Progenitor cell of endocrine pancreas (in vitro differentiated cells): ENCODE data around the gene STPG4. TPM values are rescaled to one million over a fixed set of nuclear protein-coding genes. Genes with fewer than 3 reads are reported as not detected.

Source experiments
- DNase-seq: peaks from one replicate; pipeline ENCODE4 v3.0.0; 2021; ENCODE audit warnings: low spot score; ENCODE audit not compliant: unreplicated experiment
- H3K27ac Mint-ChIP-seq: 2 replicates; pipeline ENCODE4 v1.8.0; 2021; ENCODE audit warnings: mild to moderate bottlenecking, moderate library complexity, mixed read lengths
- H3K27me3 Mint-ChIP-seq: 2 replicates; pipeline ENCODE4 v1.8.0; 2021; ENCODE audit warnings: mixed read lengths
- H3K36me3 Mint-ChIP-seq: 2 replicates; pipeline ENCODE4 v1.8.0; 2022; ENCODE audit warnings: mixed read lengths; ENCODE audit not compliant: insufficient read depth
- H3K4me1 Mint-ChIP-seq: 2 replicates; pipeline ENCODE4 v1.8.0; 2021; ENCODE audit warnings: low read depth, mixed read lengths
- H3K4me3 Mint-ChIP-seq: 2 replicates; pipeline ENCODE4 v1.8.0; 2021; ENCODE audit warnings: low read depth, mild to moderate bottlenecking, moderate library complexity, mixed read lengths
- H3K9me3 Mint-ChIP-seq: 2 replicates; pipeline ENCODE4 v1.8.0; 2021; ENCODE audit warnings: low read depth, mixed read lengths
- CTCF ChIP-seq: fragments of 200-600 bp; sonication (generic); IDR thresholded peaks from one replicate; pipeline ENCODE4 v1.5.0; 2021; ENCODE audit warnings: antibody characterized with exemption, mild to moderate bottlenecking; ENCODE audit not compliant: unreplicated experiment
- total RNA-seq: library from RNA; stranded (reverse); gene quantifications from 2 replicates; pipeline ENCODE4 v1.2.1, GENCODE V29; 2021

Gene STPG4
- total RNA-seq, 1 donor from 2014 or later, result 0.34 TPM

- no peak for TF ChIP-seq CTCF
- H3K4me3 Mint-ChIP-seq, result no peak overlapping the region
- H3K27me3 Mint-ChIP-seq, result peaks cover 15% of the 10 kb centered on the region
- H3K36me3 Mint-ChIP-seq, result no peaks in the 10 kb centered on the region
- H3K27ac Mint-ChIP-seq, result no peak overlapping the region
- DNase-seq, result no peak
- no peaks in the 10 kb centered on the region for H3K9me3 Mint-ChIP-seq
- peaks cover 23% of the 10 kb centered on the region for H3K4me1 Mint-ChIP-seq
Observed at GRCh38 chr2:47087051-47087450, 68.1 kb downstream of the STPG4 start.

DNA sequence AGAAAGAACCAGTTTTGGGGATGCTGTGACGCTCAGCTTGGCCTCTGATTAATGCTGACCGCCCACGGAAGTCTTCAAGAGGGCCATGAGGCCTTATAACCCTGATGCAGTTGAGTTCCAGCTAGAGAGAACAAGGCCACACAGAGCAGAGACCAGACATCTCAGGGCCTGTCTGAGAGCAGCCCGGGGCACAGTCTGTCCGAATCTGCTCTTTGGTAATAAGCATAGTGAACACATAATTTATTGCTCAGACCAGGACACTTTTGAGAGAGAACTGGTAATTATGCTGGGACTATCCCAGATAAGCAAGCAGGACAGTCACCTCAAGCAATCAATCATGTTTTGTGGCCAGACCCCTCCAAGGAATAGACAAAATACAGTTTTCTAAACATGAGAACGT, 68.5 kb downstream of the STPG4 start:
- Mint-ChIP-seq H3K9me3 (no peaks in the 10 kb centered on the region), H3K27ac (no peak overlapping the region), H3K36me3 (no peaks in the 10 kb centered on the region), H3K4me3 (no peak overlapping the region), H3K4me1 (peaks cover 23% of the 10 kb centered on the region), H3K27me3 (peaks cover 15% of the 10 kb centered on the region)
- no peak for TF ChIP-seq CTCF
- no peak for DNase-seq

GRCh38 chr2:47086054-47086471, 69.0 kb downstream of the STPG4 start:
- Mint-ChIP-seq H3K9me3 (no peaks in the 10 kb centered on the region), H3K36me3 (no peaks in the 10 kb centered on the region), H3K4me3 (no peak overlapping the region), H3K27ac (no peak overlapping the region), H3K4me1 (peaks cover 23% of the 10 kb centered on the region), H3K27me3 (peaks cover 15% of the 10 kb centered on the region)
- TF ChIP-seq CTCF, result no peak
- DNase-seq, result no peak

GRCh38 chr2:47083886-47084687, 71.0 kb downstream of the STPG4 start:
- no peak for DNase-seq
- Mint-ChIP-seq H3K4me1 (peaks cover 29% of the 10 kb centered on the region), H3K4me3 (no peak overlapping the region), H3K27me3 (peaks cover 13% of the 10 kb centered on the region), H3K27ac (no peak overlapping the region), H3K36me3 (no peaks in the 10 kb centered on the region), H3K9me3 (no peaks in the 10 kb centered on the region)
- no peak for TF ChIP-seq CTCF

DNA sequence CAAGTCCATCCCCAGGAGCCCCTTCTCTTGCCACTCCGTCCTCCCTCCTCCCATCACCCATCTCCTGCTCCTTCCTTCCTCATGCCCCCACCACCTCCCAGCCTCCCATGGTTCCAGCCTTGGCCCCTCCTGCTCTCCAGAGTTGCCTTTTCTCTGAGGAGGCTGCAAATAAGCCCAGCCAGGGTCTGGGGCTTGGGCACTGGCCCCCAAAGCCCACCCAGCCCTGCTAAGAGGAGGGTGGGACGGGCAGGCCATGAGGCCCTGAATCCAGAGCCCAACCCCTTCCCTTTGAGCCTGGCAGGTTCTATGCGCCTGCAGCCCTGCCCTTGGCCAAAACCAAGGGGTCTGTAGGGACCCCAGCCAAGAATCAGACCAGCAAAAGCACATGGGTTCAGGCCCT, 71.6 kb downstream of the STPG4 start:
- H3K9me3 Mint-ChIP-seq, result no peaks in the 10 kb centered on the region
- TF ChIP-seq CTCF, result no peak
- H3K4me1 Mint-ChIP-seq, result peaks cover 26% of the 10 kb centered on the region
- H3K4me3 Mint-ChIP-seq, result no peak overlapping the region
- H3K27ac Mint-ChIP-seq, result no peak overlapping the region
- no peaks in the 10 kb centered on the region for H3K36me3 Mint-ChIP-seq
- no peak for DNase-seq
- H3K27me3 Mint-ChIP-seq, result peaks cover 13% of the 10 kb centered on the region
